GM10266 (cell line): ENCODE results near the gene SUMF2.
A peak's percentile ranks its signal among the peaks of the same experiment; 100 is the strongest.
"Not testable (repeated sequence)": the region's sequence is repeated elsewhere in the genome, so short reads cannot be mapped to it uniquely, and the experiment has no call there.

Source experiments
- DNase-seq: peaks from one replicate; pipeline ENCODE4 v3.0.0; 2012; ENCODE audit errors: extremely low spot score
- TF ChIP-seq, protein P1 (sequence below): IDR thresholded peaks from 2 replicates; pipeline ENCODE4 v1.5.1; 2012; ENCODE audit warnings: mild to moderate bottlenecking, low read depth; ENCODE audit not compliant: control insufficient read depth, insufficient read depth; ENCODE audit errors: missing control alignments

Gene SUMF2

DNA sequence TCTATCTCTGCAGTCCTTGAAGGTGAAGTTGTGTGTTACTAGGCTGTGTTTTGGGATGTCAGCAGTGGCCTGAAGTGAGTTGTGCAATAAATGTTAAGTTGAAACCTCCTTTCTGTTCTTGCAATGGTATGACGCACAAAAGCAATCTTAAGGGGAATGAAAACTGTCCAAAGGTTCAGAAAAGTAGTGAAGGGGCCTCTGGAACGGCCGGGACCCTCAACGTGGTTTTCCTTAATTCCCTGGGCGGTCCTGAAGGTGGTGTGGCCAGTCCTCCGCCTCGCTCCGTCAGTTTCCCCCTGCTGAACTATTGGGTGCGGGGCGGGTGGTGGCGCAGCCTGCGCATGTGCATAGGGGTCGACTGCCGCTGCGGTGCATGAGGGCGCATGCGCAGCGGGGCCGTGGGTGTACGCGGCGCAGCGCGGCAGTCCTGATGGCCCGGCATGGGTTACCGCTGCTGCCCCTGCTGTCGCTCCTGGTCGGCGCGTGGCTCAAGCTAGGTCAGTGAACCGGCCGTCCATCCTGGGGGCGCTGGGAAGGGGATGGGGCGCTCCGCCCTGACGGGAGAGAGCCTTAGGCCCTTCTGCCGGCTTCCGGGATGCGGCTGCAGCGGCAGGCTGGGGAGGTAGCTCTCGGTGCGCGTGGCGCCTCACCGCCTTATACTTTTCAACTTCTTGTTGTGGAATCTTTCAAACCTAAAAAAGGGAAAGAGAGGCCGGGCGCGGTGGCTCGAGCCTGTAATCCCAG, at the start of gene SUMF2:
Gene SUMF2 (plus strand): TSS at position 405 of the 744 bp plus-strand sequence. CDS start 26 bp downstream, at position 431.
- DNase-seq, result peak; percentile 95
- TF ChIP-seq, protein P1, sequence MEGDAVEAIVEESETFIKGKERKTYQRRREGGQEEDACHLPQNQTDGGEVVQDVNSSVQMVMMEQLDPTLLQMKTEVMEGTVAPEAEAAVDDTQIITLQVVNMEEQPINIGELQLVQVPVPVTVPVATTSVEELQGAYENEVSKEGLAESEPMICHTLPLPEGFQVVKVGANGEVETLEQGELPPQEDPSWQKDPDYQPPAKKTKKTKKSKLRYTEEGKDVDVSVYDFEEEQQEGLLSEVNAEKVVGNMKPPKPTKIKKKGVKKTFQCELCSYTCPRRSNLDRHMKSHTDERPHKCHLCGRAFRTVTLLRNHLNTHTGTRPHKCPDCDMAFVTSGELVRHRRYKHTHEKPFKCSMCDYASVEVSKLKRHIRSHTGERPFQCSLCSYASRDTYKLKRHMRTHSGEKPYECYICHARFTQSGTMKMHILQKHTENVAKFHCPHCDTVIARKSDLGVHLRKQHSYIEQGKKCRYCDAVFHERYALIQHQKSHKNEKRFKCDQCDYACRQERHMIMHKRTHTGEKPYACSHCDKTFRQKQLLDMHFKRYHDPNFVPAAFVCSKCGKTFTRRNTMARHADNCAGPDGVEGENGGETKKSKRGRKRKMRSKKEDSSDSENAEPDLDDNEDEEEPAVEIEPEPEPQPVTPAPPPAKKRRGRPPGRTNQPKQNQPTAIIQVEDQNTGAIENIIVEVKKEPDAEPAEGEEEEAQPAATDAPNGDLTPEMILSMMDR, result peak; percentile 22

DNA sequence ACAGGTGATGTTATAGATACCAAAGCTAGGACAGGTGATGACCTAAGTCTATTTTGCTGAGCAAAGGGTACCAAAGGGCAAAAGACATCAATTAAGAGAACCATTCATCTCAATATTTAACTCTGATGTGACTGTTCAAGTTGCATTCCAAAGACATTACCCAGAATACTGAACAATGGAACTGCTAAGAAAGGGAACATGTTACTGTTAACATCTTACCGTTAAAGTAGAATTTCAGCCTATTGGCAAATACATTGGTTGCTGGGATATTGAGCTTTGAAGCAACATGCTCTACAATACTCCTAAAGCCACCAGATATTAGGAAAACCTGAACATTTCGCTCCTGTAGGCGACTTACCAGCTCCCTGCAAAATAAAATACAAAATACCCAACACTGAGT, 47.1 kb upstream of the SUMF2 start:
- not testable (repeated sequence) for DNase-seq

DNA sequence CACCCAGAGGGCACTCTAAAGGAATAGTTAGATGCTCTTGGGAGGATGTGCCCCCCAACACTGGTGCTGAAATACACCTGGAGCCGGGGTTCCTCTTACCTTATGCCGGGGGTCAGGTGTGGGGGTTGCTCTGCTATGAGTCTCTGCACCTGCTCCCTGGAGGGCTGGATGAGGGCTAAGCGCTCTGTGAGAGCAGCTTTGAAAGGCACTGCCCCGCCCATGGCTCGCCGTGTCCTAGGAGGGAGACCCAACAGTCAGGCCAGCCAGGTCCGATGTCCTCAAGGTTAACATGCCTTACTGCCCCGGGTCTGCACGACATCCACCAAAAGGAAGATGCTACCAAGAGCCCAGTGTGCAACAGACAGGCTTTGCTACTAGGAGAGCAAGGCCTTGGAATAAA, 44.6 kb upstream of the SUMF2 start:
- TF ChIP-seq, protein P1, result no peak
- no peak for DNase-seq

DNA sequence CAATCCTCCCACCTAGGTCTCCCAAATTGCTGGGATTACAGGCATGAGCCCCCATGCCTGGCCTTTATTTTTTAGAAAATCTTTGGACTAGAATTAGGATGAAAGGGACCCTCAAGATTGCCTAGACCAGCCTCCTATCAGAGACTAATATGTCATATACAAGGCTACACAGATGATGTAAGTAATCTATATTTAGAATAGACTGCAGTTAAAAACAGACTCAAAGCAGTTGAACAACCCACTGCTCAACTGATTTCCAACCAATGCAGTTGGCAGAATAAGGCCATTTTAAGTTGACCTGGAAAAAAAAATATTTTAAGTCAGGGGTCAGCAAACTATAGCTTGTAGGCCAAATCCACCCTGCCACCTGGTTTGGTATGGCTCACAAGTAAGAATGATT, 40.6 kb upstream of the SUMF2 start:
- TF ChIP-seq, protein P1, result no peak
- no peak for DNase-seq

DNA sequence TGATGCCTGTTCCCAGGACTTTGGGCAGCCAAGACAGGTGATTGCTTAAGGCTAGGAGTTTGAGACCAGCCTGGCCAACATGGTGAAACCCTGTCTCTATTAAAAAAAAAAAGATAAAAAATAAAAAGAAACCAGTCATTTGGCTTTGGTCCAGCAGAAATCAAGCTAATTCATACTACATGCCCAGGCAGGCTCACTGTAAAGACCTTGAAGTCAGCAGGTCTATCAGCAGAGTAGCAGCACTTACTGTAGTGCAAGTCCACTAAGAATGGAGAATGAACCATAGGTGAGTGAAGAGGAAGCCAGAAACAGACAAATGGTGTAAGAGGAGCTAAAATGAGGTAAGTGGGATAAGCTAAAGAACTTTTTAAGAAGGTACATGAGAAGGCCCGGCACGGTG, 37.5 kb upstream of the SUMF2 start:
- TF ChIP-seq, protein P1, result no peak
- DNase-seq, result no peak

DNA sequence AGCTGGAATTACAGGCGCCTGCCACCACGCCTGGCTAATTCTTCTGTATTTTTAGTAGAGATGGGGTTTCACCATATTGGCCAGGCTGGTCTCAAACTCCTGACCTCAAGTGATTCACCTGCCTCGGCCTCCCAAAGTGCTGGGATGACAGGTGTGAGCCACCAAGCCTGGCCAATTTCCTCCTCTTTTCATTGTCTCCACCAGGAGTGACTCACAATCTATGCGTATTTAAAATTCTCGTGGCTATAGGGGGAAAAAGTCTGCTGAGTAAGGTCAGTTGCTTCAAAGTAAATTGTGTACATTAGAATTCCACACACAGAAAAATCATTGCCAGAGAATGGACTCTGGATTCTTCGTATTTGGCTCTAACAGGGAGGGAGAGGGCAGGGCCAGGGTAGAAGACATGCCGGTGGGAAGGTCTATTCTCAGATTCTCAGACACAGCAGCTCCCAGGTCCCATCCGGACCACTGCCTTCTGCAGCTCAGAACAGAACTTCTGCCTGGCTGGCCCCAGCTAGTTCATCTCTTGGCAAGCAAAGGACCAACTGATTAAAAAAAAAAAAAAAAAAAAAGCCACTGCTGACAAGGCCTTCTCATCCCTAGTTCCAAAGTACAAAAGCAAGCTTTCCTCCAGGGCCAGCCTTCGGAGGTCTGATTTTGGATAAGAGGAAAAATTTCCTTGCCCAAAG, 35.0 kb upstream of the SUMF2 start:
- TF ChIP-seq, protein P1, result no peak

DNA sequence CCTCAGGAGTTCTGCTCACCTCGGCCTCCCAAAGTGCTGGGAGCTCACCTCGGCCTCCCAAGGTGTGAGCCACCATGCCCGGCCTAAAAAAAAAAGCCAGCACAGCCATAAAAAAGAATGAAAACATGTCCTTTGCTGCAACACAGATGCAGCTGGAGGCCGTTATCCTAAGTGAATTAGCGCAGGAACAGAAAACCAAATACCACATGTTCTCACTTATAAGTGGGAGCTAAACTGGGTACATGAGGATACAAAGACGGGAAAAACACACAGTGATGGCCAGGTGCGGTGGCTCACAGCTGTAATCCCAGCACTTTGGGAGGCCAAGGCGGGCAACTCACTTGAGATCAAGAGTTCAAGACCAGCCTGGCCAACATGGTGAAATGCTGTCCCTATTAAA, 33.7 kb upstream of the SUMF2 start:
- DNase-seq, result no peak

More for the DNA sequence above, 35.0 kb upstream of the SUMF2 start:
- no peak for DNase-seq

DNA sequence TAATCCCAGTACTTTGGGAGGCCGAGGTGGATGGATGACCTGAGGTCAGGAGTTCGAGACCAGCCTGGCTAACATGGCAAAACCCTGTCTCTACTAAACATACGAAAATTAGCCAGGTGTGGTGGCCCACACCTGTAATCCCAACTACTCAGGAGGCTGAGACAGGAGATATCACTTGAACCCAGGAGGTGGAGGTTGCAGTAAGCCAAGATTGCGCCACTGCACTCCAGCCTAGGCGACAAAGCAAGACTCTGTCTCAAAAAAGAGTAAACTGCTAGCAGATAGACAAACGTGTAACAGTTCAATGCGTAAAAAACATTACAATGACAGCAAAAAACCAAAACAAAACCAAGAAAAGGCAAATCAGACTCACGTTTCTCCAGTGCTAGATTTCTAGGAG, 32.5 kb upstream of the SUMF2 start:
- DNase-seq, result not testable (repeated sequence)

More for the DNA sequence above, 33.7 kb upstream of the SUMF2 start:
- TF ChIP-seq, protein P1, result no peak

DNA sequence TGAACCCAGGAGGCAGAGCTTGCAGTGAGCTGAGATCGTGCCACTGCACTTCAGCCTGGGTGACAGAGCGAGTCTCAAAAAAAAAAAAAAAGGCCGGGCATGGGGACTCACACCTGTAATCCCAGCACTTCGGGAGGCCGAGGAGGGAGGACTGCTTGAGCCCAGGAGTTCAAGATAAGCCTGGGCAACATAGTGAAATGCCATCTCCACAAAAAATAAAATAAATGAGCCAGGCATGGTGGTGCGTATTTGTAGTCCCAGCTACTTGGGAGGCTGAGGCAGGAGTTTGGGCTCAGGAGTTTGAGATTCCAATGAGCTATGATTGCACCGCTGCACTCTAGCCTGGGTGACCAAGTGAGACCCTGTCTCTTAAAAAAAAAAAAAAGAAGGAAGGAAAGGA, 31.5 kb upstream of the SUMF2 start:
- not testable (repeated sequence) for DNase-seq
